ENCODE results near the gene SLC9C1. TPM values are rescaled to one million over a fixed set of nuclear protein-coding genes. Genes with fewer than 3 reads are reported as not detected.

Gene SLC9C1
- total RNA-seq, 1 experiment from 2014 or later = 0.50 TPM

DNA sequence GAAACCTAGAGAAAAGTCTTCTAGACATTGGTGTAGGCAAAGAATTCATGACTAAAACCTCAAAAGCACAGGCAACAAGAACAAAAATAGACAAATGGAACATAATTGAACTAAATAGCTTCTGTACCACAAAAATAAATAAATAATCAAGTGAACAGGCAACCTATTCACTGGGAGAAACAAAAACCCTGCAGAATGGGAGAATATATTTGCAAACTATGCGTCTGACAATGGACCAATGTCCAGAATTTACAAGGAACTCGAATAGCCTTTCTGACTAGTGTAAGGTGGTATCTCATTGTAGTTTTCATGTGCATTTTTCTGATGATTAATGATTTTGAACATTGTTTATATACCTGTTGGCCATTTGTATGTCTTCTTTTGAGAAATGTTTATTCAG, 124.0 kb downstream of the SLC9C1 start:
- H2BK12ac ChIP-seq (ENCODE audit: insufficient read length, low read depth, low read length) = no peak overlapping the region
- H2BK120ac ChIP-seq (ENCODE audit: low read depth, low read length, poor library complexity, severe bottlenecking) = no peak overlapping the region
- no peak for DNase-seq
- H2AK5ac ChIP-seq (ENCODE audit: insufficient read length, low read length) = no peak overlapping the region
- H3K27me3 ChIP-seq (ENCODE audit: insufficient read depth, low read length) = no peaks in the 10 kb centered on the region
- H3K27ac ChIP-seq (ENCODE audit: insufficient read length, low read depth, low read length) = no peak overlapping the region
- Mint-ChIP-seq H3K36me3 (ENCODE audit: insufficient read depth in 1 of 3, low read depth in 3 of 3) (peaks cover 5 to 10% (median 10%) of the 10 kb centered on the region in 3 experiments), H3K27ac (no peak overlapping the region), H3K9me3 (peaks cover 12 to 14% of the 10 kb centered on the region in 2 experiments), H3K4me1 (peaks cover 0 to 3% of the 10 kb centered on the region in 2 experiments; a peak in 3 of 4 replicates), H3K4me3 (no peak overlapping the region), H3K27me3 (ENCODE audit: low read depth) (peaks cover 2% of the 10 kb centered on the region)
- H3K4me2 ChIP-seq (ENCODE audit: insufficient read depth, insufficient read length, low read length) = no peak overlapping the region
- no peak overlapping the region for H4K8ac ChIP-seq (replicated peaks; ENCODE audit: insufficient read length, low read depth, low read length)
- H2BK5ac ChIP-seq (ENCODE audit: insufficient read length, low read length) = no peak overlapping the region
- no peak overlapping the region for H3K23ac ChIP-seq (ENCODE audit: insufficient read length, low read depth, low read length)
- no peak overlapping the region for H3K9ac ChIP-seq (ENCODE audit: extremely low read depth, insufficient read length, low read length)
- TF ChIP-seq, protein P1, sequence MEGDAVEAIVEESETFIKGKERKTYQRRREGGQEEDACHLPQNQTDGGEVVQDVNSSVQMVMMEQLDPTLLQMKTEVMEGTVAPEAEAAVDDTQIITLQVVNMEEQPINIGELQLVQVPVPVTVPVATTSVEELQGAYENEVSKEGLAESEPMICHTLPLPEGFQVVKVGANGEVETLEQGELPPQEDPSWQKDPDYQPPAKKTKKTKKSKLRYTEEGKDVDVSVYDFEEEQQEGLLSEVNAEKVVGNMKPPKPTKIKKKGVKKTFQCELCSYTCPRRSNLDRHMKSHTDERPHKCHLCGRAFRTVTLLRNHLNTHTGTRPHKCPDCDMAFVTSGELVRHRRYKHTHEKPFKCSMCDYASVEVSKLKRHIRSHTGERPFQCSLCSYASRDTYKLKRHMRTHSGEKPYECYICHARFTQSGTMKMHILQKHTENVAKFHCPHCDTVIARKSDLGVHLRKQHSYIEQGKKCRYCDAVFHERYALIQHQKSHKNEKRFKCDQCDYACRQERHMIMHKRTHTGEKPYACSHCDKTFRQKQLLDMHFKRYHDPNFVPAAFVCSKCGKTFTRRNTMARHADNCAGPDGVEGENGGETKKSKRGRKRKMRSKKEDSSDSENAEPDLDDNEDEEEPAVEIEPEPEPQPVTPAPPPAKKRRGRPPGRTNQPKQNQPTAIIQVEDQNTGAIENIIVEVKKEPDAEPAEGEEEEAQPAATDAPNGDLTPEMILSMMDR (conservative IDR thresholded peaks at IDR 0.05) = no peak
- no peak overlapping the region for H3K4ac ChIP-seq (ENCODE audit: low read depth, low read length)
- no peak overlapping the region for H4K5ac ChIP-seq (ENCODE audit: insufficient read length, low read depth, low read length)
- no peaks in the 10 kb centered on the region for H4K20me1 ChIP-seq (ENCODE audit: control insufficient read depth, insufficient read depth, insufficient read length)
- H3K18ac ChIP-seq (ENCODE audit: insufficient read length, low read depth, low read length) = no peak overlapping the region
- WGBS (ENCODE audit: extremely low coverage, insufficient read length, low lambda C conversion rate) = no CpG with 5 or more reads among the region's 2 CpGs
- no peaks in the 10 kb centered on the region for H3K9me3 ChIP-seq (ENCODE audit: control insufficient read depth, low read depth, low read length)
- H3K14ac ChIP-seq (ENCODE audit: insufficient read depth, low read length) = no peak overlapping the region
- no peak overlapping the region for H3K56ac ChIP-seq (ENCODE audit: insufficient read length, low read depth, low read length)
- H3K79me1 ChIP-seq (ENCODE audit: insufficient read depth, low read depth, low read length, poor library complexity, severe bottlenecking) = no peaks in the 10 kb centered on the region
- H2BK15ac ChIP-seq (ENCODE audit: low read depth, low read length) = no peak overlapping the region
- no peaks in the 10 kb centered on the region for H3K4me1 ChIP-seq (ENCODE audit: insufficient read depth, low read length)
- H2AFZ ChIP-seq (ENCODE audit: low read length) = no peak overlapping the region
- no peak overlapping the region for H3T11ph ChIP-seq (ENCODE audit: low read length)
- no peak overlapping the region for H4K91ac ChIP-seq (ENCODE audit: insufficient read length, low read depth, low read length)
- no peaks in the 10 kb centered on the region for H3K23me2 ChIP-seq (ENCODE audit: insufficient read length, low read depth, low read length, poor library complexity, severe bottlenecking)
- no peaks in the 10 kb centered on the region for H3K79me2 ChIP-seq (ENCODE audit: insufficient read depth, low read length)
- H2BK20ac ChIP-seq (ENCODE audit: low read depth, low read length, poor library complexity, severe bottlenecking) = no peak overlapping the region
